COR-L47 (cell line): ENCODE measurements around the gene SPEG.
"Not testable (repeated sequence)": the region's sequence is repeated elsewhere in the genome, so short reads cannot be mapped to it uniquely, and the experiment has no call there.

ENCODE experiments used
- DNase-seq: peaks from one replicate; lab custom pipeline; 2025; lab: John Stamatoyannopoulos, UW

The SPEG gene

DNA sequence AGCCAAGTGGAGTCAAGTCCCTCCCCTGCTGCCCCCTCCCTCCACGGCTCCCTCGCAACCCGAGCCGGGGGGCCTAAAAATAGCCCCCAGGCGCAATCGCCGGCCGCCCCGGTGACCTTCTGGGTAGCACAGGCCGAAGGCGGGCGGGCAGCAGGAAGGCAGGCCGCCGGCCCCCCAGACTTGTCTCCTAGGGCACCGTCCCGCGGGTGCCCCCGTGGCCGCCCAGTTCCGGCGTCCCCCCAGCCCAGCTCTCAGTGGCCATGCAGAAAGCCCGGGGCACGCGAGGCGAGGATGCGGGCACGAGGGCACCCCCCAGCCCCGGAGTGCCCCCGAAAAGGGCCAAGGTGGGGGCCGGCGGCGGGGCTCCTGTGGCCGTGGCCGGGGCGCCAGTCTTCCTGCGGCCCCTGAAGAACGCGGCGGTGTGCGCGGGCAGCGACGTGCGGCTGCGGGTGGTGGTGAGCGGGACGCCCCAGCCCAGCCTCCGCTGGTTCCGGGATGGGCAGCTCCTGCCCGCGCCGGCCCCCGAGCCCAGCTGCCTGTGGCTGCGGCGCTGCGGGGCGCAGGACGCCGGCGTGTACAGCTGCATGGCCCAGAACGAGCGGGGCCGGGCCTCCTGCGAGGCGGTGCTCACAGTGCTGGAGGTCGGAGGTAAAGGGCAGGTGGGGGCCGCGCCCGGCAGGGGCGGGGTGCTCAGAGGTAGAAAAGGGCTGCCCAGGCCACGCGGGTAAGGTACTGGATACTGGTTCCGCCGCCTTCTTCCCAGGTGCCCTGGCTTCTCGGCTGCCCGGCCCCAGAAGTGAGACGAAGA, at the start of gene SPEG:
SPEG (plus strand) TSS at position 126 of the 808 bp plus-strand sequence; CDS start at position 261, 135 bp downstream.
- no peak for DNase-seq

DNA sequence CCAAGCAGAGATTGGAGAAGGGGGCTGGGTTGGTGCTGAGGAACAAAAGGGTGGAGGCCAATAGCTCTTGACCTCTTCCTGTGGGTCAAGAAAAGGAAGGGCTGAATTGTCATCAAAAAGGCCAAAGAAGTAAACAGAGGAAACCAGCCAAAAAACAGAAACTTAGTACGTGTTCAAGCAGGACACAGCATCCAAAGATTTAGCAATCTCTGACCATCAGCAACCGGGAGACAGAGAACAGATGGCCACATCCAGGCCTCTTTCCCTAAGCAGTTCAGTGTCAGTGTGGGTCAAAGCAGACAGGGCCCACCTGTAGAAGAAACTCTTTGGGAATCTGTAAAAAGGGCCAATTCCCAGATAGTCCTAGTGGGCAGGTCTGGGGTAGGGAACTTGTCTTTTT, 49.8 kb upstream of the SPEG start:
- DNase-seq = no peak

DNA sequence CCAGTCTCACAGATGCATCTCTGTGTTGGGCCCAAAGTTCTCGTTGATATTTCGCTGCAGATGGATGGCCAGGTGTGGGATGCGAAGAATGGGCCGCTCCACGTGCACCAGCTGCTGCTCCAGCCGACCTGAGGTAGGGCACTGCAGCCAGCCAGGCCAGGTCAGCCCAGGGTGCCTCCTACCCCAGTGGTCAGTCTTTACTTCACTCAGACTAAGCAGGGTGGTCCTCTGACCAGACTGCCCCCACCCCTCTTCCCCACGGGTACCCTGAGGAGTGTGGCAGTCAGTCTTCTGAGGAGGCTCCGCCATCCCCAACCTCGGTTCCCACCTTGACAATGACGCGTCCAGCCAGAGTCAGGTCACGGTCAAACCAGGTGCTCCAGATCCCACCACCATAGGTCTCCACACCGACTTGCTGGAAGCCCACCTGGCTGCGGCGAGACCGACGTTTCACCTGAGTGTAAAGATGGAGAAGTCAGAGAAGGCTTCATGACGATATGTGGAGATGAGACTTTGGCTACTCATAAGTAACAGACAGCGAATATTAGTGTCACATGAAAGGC, 48.6 kb upstream of the SPEG start:
- no peak for DNase-seq

DNA sequence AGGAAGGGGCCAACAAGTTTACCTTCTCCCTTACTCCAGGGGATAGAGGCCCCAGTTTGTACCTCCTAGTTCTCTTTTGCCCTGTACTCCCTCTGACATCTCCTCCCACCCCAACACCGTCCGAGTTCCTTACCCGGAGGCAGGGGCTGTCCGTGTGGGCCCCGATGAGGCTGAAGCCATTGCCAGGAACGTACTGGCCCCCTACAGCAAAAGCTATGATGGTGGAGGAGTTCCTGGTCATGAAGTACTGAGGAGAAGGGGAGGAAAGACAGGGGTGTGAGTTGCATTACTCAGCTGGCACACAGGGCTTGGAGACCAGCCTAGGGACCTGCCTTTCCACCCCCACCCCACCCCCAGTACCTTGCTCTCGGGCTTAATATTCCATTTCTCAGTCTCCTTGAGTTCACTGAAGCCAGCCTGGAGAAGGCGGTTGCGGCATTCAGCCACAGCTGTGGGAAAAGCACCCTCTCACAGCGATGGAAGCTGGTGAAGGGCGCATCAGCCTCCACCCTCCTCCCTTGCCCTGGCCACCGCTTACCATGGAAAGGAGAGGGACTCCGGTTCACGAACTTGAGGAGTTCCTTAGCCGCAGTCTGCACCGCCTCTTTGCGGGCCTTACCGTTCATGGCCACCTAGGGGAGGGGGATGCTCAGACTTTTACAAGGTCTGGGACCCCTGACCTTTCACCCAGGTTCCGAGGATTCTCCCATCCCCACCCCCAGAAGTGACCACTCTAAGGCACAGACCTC, 47.9 kb upstream of the SPEG start:
- no peak for DNase-seq

DNA sequence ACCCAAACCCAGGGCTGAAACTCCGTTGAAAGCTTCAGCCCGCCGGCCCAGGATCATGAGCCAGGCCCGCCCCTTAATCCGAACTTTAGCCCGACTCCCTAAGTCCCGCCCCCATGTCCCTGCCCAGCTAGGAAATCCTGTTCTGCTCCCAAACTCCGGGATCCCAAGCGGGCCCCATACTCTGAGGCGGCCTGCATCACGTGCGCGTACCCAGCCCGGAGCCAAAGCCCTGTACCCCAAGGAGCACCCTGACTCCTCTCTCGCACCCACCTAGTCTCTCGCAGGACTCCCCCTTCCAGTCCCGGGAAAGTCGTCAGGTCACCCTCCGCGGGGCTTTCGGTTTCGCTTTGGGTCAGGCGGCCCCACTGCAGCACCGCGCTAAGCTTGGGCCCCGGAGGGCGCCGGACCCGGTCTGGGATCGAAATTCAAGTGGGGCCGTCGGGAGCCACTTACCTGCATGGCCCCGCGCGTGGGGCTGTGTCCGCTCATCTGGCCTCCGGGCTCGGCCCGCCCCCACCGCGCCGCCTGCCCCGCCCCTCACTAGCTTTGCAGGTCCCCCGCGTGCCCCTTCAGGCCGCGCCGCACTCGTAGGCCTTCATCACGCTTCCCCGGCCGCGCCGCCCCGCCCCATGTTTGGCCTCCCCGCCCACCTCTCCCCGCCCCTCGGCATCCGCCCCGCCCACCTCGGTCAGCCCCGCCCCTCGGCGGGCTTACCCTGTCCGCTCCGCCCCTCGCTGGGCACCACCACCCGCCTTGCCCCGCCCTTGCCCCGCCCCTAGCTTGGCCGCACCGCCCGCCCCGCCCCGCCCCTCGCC, 47.1 kb upstream of the SPEG start, which contains the start of gene DNPEP:
DNPEP (minus strand) TSS at position 607 of the 815 bp plus-strand sequence; CDS start at position 489, 118 bp downstream.
- DNase-seq = peak; percentile 90

DNA sequence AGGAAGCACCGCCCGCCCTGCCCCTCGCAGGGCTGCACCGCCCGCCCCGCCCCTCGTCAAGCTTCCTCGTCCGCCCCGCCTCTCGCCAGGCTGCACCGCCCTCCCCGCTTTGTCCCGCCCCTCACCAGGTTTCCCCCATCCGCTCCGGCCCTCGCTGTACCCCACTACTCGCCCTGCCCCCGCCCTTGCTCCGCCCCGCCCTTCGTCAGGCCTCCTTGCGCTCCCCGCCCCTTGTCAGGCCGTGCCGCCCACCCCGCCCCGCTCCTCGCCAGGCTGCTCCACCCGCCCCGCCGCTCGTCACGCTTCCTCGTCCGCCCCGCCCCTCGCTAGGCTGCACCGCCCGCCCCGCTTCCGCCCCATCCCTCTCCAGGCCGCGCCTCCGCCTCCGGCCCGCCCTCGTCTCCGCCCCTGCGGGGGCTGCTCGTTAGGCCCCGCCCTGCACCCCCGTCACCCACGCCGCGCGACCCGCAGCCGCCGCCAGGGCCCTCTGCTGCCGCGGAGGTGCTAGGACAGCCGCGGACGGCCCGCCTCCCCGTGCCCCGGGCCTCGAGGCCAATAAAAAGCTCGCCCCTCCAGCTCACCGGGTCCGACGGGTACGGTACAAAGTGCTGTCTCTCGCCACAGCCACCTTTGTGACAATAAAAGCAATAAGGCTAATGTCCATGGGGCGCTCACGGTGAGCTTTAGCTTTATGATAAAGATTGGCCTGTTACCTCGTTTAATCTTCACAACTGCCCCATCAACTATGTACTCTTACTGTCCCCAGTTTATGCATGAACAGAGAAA, 46.3 kb upstream of the SPEG start:
- peak; percentile 93 for DNase-seq

DNA sequence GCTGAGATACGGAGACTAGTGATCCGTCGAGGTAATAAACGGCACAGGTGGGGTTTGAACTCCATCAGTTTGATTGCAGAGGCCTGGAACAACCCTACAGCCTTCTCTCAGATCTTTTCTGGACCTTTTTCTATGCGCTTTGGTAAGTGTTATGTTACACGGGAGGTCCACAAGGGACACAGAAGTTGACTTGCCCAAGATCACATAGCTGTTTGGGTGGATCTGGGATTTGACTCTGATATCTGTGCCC, 45.8 kb upstream of the SPEG start:
- DNase-seq = no peak

DNA sequence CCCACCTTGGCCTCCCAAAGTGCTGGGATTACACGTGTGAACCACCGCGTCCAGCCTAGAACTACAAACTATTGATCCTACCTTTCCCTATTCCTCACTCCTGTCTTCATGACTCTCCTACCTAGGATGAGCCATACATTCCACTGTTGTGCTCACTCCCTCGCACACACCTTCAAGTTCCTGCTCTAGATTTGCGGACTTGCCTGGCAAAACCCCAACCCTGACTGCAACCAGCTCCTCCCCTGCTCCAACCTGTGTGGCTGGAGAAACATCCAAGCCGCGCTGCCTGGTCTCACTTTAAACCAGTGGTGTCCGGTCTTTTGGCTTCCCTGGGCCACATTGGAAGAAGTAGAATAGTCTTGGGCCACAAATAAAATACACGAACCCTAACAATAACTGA, 41.9 kb upstream of the SPEG start:
- no peak for DNase-seq

DNA sequence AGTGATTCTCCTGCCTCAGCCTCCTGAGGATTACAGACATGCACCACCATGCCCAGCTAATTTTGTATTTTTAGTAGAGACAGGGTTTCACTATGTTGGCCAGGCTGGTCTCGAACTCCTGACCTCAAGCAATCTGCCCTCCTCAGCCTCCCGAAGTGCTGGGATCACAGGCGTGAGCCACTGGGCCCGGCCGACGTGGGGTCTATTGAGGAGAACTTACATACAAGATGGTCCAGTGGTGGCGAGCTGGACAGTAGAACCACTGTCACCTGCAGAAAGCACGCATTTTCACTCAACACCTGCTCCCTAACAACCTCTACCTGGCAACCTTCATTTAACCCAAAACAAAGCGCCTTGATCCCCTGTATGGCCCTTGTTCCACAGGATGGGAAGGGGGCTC, 39.6 kb upstream of the SPEG start:
- DNase-seq = not testable (repeated sequence)

DNA sequence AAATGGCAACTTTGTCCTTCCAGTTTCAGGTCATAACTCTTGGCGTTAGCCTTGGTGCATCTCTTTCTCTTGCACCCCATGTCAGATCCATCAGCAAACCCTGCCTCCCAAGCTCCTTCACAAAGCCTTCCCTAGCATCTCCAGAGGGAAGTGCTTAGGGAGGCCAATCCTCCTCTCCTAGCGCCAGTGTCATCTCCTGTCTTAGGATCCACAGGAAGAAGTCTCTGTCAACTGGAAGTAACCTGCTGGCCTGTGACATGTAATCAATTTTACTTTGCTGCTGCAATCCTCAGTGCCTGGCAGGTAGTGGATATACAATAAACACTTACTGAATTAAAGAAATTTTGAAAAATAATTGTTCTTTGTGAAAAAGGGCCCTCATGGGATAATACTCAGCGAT, 39.0 kb upstream of the SPEG start:
- no peak for DNase-seq

DNA sequence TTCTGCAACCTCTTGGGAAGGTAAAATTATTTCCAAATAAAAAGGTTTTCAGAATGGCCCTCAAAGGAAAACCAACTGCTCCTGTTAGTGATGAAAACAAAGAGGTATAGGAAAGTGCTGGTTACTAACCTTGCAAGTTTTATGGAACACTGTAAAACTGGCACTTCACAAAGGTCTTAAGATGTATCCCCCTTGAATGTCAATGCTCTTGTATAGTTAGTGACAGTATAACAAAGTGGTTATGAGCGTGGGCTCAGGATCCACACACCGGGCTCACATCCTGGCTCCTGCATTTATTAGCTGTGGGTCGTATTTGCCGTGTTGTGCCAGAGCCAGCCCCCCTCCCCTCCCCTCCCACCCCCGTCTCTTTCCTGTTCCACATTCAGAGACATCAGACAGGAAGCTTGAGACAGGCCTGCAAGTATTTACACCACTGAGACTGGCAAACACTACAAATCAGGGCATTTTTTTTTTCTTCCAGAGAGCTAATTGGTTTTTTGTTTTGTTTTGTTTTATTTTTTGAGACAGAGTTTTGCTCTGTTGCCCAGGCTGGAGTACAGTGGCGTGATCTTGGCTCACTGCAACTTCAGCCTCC, 37.7 kb upstream of the SPEG start:
- no peak for DNase-seq

DNA sequence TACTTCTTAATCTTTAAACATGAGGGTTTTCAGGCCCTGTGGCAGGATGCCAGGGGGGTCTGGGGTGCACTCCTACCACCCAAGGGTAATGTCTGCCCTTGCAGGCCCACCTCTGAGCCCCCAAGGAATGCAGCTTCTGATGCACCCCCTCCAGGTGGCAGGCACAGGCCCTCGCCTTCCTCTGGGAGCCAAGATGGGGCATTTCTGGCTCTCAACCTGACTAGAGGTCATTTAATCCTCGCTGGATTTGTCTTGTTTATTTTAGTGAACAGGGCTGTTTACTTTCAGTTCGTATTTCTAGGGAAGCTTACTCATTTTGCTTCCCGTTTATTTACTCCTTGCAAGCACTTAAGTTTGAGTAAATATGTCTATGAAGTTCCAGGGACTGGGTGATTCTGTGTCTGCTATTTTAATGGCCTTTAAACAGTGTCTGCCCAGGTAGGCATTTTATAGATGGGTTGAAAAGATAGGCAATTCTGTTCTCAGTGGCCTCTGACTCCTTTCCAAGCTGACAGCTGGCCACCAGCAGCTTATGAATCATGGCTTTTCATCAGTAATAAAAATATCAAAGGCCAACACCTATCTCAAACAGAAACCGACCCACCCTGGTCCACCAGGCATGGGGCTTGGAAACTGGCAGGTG, 35.8 kb upstream of the SPEG start:
- DNase-seq = peak; percentile 62

DNA sequence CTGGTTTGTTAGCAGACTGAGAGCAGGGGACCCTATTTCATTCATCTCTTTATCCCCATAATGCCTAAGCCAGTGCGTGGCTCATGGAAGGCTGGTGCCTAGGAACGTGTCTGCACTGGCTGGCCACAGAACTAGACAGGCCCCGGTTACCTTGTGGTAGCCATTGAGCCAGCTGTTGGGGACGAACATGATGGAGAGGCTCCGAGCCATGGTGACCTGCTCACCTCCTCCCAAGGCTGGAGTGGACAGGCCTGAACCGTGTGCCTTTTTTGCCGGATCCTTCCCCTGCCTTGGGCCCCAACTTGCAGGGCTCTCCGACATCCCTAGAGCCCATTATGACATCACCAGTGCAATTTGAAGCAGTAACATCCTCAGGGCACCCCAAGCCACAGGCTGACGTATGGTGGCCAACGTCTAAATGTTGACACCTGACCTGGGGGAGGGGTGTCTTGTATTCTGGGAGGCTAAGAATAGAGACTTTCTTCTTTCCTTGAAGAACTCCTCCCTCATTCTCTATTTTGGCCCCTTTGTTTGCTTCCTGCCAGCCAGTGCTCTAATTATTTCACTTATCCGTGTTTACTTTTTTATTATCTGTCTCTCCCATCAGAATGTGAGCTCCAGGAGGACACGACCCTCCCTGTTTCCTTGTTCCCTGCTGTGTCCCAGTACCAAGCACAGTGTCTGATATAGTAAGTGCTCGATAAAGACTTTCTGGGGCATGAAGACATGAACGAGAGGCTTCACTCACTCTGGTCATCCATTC, 34.7 kb upstream of the SPEG start:
- peak; percentile 41 for DNase-seq

DNA sequence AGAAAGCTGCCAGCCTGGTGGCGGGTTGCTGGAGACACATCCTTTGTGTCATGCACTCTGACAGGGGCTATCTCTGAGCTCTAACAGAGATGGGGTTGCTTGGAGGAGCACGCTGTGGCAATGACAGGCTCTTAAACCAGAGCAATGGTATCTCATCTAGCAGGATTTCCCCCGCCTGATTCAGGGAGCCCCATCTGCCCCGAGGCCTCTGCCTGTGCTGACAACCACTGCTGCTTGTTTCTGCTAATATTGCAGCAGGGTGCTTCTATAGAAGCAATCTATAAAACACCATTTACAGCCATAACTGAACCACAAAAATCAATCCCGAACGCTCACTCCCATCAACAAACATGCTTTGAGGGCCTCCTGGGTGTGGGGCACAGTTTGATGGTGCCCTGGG, 34.1 kb upstream of the SPEG start:
- DNase-seq = no peak

DNA sequence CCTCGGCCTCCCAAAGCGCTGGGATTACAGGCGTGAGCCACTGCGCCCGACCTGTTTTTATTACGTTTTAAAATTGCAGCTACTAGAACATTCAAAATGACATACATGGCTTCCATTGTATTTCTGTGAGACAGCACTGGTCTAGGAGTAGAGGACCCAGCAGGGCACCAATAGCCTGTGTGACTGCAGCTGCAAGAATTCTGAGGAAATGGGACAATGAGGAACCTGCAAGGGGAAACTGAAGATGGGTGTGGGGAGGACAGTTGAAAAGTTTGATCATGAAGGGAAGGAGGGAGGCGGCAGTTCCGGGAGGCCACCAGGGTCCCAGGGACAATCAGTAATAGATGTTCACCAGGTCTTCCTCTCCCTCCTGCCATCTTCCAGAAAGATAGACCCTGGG, 33.0 kb upstream of the SPEG start:
- no peak for DNase-seq

DNA sequence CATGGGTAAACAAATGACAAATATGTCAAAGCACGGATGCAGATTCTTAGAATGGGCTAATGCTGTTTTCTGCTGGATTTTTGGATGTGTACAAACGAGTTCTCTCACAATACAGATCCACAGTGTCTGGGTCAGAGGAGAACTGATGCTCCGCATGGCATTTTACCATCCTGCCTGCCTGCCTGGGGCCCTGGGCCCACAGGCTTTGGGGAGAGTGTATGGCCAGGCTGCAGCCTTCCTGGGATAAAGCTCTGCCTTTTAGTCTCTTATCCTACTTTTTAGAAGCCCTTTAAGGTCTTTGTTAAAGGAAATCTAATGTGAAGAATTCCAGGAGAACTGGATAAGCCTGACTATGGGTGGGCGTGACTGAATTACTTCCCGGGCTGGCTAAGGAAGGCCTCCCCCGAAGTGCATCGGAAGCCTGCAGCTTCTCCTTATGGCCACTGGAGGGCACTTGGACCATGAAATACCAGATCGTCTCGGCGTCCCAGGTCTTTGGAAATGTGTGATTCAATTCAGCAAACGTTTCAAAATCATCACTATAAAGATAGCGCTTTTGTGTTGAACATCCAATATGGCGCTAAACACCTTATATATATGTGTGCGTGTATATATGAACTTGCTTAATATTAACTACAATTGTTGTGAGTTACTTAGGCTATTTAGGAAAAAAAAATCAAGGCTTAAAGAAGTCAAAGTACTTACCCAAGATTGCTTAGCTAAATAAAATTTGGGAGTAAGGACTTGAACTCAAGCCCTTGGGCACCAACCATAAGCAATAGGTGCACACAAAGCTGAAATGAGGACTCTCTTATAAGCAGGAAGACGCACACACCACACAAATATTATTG, 31.8 kb upstream of the SPEG start:
- peak; percentile 77 for DNase-seq

DNA sequence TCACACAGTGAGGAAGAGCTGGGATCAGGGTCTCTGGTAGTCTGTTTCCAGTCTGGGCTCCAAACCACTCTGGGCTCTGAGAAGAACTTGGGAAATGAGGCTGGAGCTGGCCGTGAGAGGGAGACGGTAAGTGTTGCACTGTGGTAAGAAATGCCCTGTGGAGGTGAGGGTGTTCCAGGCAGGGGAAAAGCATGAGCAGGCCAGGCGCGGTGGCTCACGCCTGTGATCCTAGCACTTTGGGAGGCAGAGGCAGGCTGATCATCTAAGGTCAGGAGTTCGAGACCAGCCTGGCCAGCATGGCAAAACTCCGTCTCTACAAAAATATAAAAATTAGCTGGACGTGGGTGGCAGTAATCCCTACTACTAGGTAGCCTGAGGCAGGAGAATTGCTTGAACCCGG, 30.8 kb upstream of the SPEG start:
- no peak for DNase-seq

DNA sequence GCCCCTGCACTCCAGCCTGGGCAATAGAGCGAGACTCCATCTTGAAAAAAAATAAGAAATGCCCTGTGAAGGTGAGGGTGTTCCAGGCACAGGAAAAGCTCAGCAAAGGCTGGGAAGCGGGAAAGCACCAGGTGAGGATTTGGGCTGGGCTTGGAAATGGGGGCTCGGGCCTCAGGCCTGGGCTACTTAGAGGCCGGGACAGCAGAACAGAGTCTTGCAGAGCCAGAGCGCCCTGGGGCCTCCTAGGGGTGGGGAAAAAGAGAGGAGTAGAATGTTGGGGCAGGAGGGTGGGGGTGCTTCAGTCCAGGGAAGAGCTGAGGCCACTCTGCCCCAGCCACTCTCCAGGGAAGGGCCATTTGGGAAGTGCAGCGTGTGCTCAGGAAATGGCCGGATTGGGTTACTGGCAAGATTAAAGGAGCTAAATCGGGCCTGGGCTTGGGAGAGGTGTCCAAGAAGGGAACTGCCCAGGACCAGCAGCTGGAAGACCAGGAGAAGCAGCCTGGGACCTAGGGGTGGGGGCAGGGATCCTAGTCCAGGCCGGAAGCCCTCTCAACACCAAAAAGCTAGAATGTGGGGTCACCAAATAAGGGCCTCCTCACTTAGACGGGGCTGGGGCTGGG, 30.2 kb upstream of the SPEG start:
- no peak for DNase-seq

DNA sequence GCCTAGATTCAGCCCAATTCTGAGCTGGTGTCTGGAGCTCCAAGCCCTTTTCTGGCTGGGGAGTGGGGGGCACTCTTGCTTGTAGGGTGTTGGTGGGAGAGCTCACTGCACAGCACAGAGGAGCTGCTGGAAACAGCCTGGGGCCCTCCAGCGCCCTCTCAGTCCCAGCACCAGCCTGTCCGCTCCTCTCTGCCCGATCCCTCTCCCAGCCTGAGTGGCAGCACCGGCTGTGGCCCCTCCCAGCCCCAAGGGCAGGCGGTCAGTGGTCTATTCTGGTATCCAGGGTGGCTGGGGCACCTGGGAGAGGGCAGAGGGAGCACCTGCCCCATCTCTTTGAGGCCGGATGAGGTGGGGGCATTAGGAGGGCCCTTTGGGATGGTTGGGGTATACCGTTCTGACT, 29.7 kb upstream of the SPEG start:
- DNase-seq = no peak
